Fibroblast of lung (primary cell): Measurements from ENCODE around the gene COL25A1. TPM values are rescaled to one million over a fixed set of nuclear protein-coding genes. Genes with fewer than 3 reads are reported as not detected.

Source experiments
- DNase-seq, 2 donors: peaks; one replicate each; pipeline versions ENCODE4 v3.0.0 to v3.0.0-alpha.2; 2010; ENCODE audit warnings: low read depth in 2 of 2
- H2AFZ ChIP-seq: 2 replicates; pipeline ENCODE4 v1.5.1; 2012; ENCODE audit warnings: low read length, control low read depth, inconsistent platforms
- H3K27ac ChIP-seq: 2 replicates; pipeline ENCODE4 v1.5.1; 2011; ENCODE audit warnings: low read length, control low read depth; ENCODE audit not compliant: insufficient read depth
- H3K27me3 ChIP-seq: 2 replicates; pipeline ENCODE4 v1.5.1; 2011; ENCODE audit warnings: mild to moderate bottlenecking, low read length; ENCODE audit not compliant: control insufficient read depth, insufficient read depth
- H3K36me3 ChIP-seq: 2 replicates; pipeline ENCODE4 v1.5.1; 2011; ENCODE audit warnings: low read length; ENCODE audit not compliant: control insufficient read depth, insufficient read depth
- H3K4me1 ChIP-seq: 2 replicates; pipeline ENCODE4 v1.5.1; 2011; ENCODE audit warnings: low read length; ENCODE audit not compliant: control insufficient read depth, insufficient read depth; ENCODE audit errors: extremely low read depth
- H3K4me2 ChIP-seq: 2 replicates; pipeline ENCODE4 v1.5.1; 2011; ENCODE audit warnings: low read length, control low read depth; ENCODE audit not compliant: insufficient read depth; ENCODE audit errors: extremely low read depth
- H3K4me3 ChIP-seq, 4 experiments: fragments of 200-600 bp in 1 of 4; sonication (generic) in 1 of 4; replicated peaks in 1 of 4; 2 replicates each; pipeline ENCODE4 v1.5.1; 2011 to 2016; ENCODE audit warnings: low read length in 4 of 4, low read depth in 3 of 4, mild to moderate bottlenecking in 3 of 4, control low read depth in 2 of 4, inconsistent platforms in 1 of 4, mixed read lengths in 1 of 4; ENCODE audit not compliant: insufficient read depth in 1 of 4; ENCODE audit errors: control extremely low read depth in 1 of 4
- H3K79me2 ChIP-seq: 2 replicates; pipeline ENCODE4 v1.5.1; 2012; ENCODE audit warnings: mild to moderate bottlenecking, low read length, inconsistent platforms; ENCODE audit not compliant: control insufficient read depth, insufficient read depth
- H3K9ac ChIP-seq: 2 replicates; pipeline ENCODE4 v1.5.1; 2011; ENCODE audit warnings: mild to moderate bottlenecking, low read length, control low read depth; ENCODE audit not compliant: insufficient read depth
- H3K9me3 ChIP-seq: 2 replicates; pipeline ENCODE4 v1.5.1; 2012; ENCODE audit warnings: low read depth, low read length; ENCODE audit not compliant: control insufficient read depth, insufficient read depth
- H4K20me1 ChIP-seq: 2 replicates; pipeline ENCODE4 v1.5.1; 2011; ENCODE audit warnings: low read length; ENCODE audit not compliant: control insufficient read depth, insufficient read depth; ENCODE audit errors: extremely low read depth
- CTCF ChIP-seq, 2 donors: IDR thresholded peaks in 1 of 2; conservative IDR thresholded peaks in 1 of 2; 1 replicate in 1 of 2; 2 replicates in 1 of 2; pipeline ENCODE4 v1.5.1; 2011 to 2012; ENCODE audit warnings: low read length in 2 of 2, control low read depth in 1 of 2, inconsistent platforms in 1 of 2, low read depth in 1 of 2, mild to moderate bottlenecking in 1 of 2
- EZH2 ChIP-seq: IDR thresholded peaks from 2 replicates; pipeline ENCODE4 v1.5.1; 2012; ENCODE audit warnings: low read length, control low read depth, mild to moderate bottlenecking; ENCODE audit errors: missing control alignments
- polyA plus RNA-seq, 2 donors: library from polyadenylated mRNA; depleted of rRNA in 1 of 2; stranded (reverse) in 1 of 2; unstranded in 1 of 2; fragments of >200 nt; gene quantifications; 2 replicates each; pipeline ENCODE4 v1.2.1, GENCODE V29; 2011 to 2012; ENCODE audit warnings: missing spikeins in 1 of 2
- total RNA-seq: library from RNA; depleted of rRNA; stranded (reverse); fragments of >200 nt; gene quantifications from 2 replicates; pipeline ENCODE4 v1.2.1, GENCODE V29; 2014

Gene COL25A1
- total and polyA plus RNA-seq, 2 donors (not counting 1 experiment from before 2014, with no cell fraction given), result under 0.01 to 0.01 TPM

GRCh38 chr4:109123951-109124350, 178.5 kb downstream of the COL25A1 start:
- no peak overlapping the region for H3K4me3 ChIP-seq
- no peaks in the 10 kb centered on the region for H3K79me2 ChIP-seq
- DNase-seq, result no peak
- no peak overlapping the region for H3K27ac ChIP-seq
- no peak overlapping the region for H3K9ac ChIP-seq
- no peak overlapping the region for H2AFZ ChIP-seq
- H3K4me1 ChIP-seq, result no peaks in the 10 kb centered on the region
- no peak for TF ChIP-seq EZH2
- TF ChIP-seq CTCF (conservative IDR thresholded peaks at IDR 0.05 in 1 of 2, IDR thresholded peaks at IDR 0.05 in 1 of 2; ENCODE audit: low read depth in 1 of 2, low read length in 2 of 2), result no peak
- H3K4me2 ChIP-seq, result no peak overlapping the region
- no peaks in the 10 kb centered on the region for H3K36me3 ChIP-seq
- no peaks in the 10 kb centered on the region for H4K20me1 ChIP-seq
- no peaks in the 10 kb centered on the region for H3K27me3 ChIP-seq
- H3K9me3 ChIP-seq, result no peaks in the 10 kb centered on the region

- TF ChIP-seq EZH2, result no peak
- Histone ChIP-seq H3K4me3 (no peak overlapping the region), H3K79me2 (no peaks in the 10 kb centered on the region), H3K27ac (no peak overlapping the region), H2AFZ (no peak overlapping the region), H4K20me1 (no peaks in the 10 kb centered on the region), H3K9me3 (no peaks in the 10 kb centered on the region), H3K36me3 (no peaks in the 10 kb centered on the region), H3K4me1 (no peaks in the 10 kb centered on the region), H3K9ac (no peak overlapping the region), H3K4me2 (no peak overlapping the region), H3K27me3 (no peaks in the 10 kb centered on the region)
- DNase-seq, result no peak
Observed at GRCh38 chr4:109121561-109121960, 180.9 kb downstream of the COL25A1 start.

GRCh38 chr4:109119852-109120251, 182.6 kb downstream of the COL25A1 start:
- no peaks in the 10 kb centered on the region for H3K9me3 ChIP-seq
- no peak overlapping the region for H3K9ac ChIP-seq
- H3K27ac ChIP-seq, result no peak overlapping the region
- TF ChIP-seq CTCF (conservative IDR thresholded peaks at IDR 0.05 in 1 of 2, IDR thresholded peaks at IDR 0.05 in 1 of 2; ENCODE audit: low read depth in 1 of 2, low read length in 2 of 2), result no peak
- no peak for TF ChIP-seq EZH2
- no peak for DNase-seq
- H3K4me2 ChIP-seq, result no peak overlapping the region
- H3K27me3 ChIP-seq, result no peaks in the 10 kb centered on the region
- H3K4me3 ChIP-seq, result no peak overlapping the region
- H3K4me1 ChIP-seq, result no peaks in the 10 kb centered on the region
- H3K79me2 ChIP-seq, result no peaks in the 10 kb centered on the region
- H3K36me3 ChIP-seq, result no peaks in the 10 kb centered on the region
- no peaks in the 10 kb centered on the region for H4K20me1 ChIP-seq
- no peak overlapping the region for H2AFZ ChIP-seq
